ENCODE measurements around the gene INSL4.

DNA sequence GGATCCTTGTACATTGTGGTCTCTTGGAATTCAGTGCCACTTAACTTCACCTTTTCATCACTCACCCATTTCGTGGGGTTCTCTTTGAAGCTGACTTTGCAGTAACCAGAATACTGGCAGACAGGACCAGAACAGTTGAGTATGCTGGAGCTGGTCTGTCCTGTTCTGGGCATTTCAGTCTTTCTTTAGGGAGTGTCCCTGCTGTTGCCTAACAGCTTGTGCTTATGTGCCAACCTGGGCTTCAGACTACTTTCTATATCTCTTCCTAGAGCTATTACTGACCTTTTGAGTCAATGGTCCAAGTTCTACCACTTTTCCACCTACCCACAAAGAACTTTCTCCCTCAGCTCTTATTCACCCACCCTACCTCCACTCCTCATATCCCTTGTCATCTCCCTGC lies 35.8 kb upstream of the INSL4 start:
- no peak for TF ChIP-seq POLR2A (IDR thresholded peaks at IDR 0.05; ENCODE audit: low read depth, low read length)
- TF ChIP-seq POLR2AphosphoS5 (IDR thresholded peaks at IDR 0.05; ENCODE audit: low read depth, low read length) = no peak
